Neuronal stem cell (in vitro differentiated cells): ENCODE measurements around the gene OR10A7.

Experiments used
- DNase-seq: peaks from one replicate; pipeline ENCODE4 v3.0.0-alpha.2; 2013; ENCODE audit warnings: low spot score
- H2AFZ ChIP-seq: one replicate; pipeline ENCODE4 v1.6.1; 2013; ENCODE audit warnings: mild to moderate bottlenecking, low read length, inconsistent platforms
- H2AK5ac ChIP-seq: 2 replicates; pipeline ENCODE4 v1.6.1; 2013; ENCODE audit warnings: low read depth, mild to moderate bottlenecking, inconsistent platforms, low read length, moderate library complexity, mixed read lengths
- H2BK120ac ChIP-seq: 2 replicates; pipeline ENCODE4 v1.6.1; 2013; ENCODE audit warnings: low read depth, mild to moderate bottlenecking, inconsistent platforms, low read length, moderate library complexity, mixed read lengths
- H2BK12ac ChIP-seq: one replicate; pipeline ENCODE4 v1.6.1; 2013; ENCODE audit warnings: low read length, inconsistent platforms
- H2BK15ac ChIP-seq: 2 replicates; pipeline ENCODE4 v1.6.1; 2013; ENCODE audit warnings: mild to moderate bottlenecking, low read length, inconsistent platforms, mixed read lengths
- H2BK5ac ChIP-seq: one replicate; pipeline ENCODE4 v1.6.1; 2013; ENCODE audit warnings: inconsistent platforms, mild to moderate bottlenecking, low read length, moderate library complexity
- H3K14ac ChIP-seq: one replicate; pipeline ENCODE4 v1.6.1; 2013; ENCODE audit warnings: low read length, inconsistent platforms
- H3K18ac ChIP-seq: 2 replicates; pipeline ENCODE4 v1.6.1; 2013; ENCODE audit warnings: low read length, inconsistent platforms
- H3K23ac ChIP-seq: 2 replicates; pipeline ENCODE4 v1.6.1; 2013; ENCODE audit warnings: low read depth, mild to moderate bottlenecking, mixed read lengths, low read length, inconsistent platforms; ENCODE audit not compliant: poor library complexity
- H3K27ac ChIP-seq: replicated peaks from 3 replicates; pipeline ENCODE4 v1.5.1; 2013; ENCODE audit warnings: low read length, inconsistent platforms
- H3K27me3 ChIP-seq, 3 experiments: 2 replicates each; pipeline ENCODE4 v1.6.1; 2013; ENCODE audit warnings: low read length in 3 of 3, mild to moderate bottlenecking in 2 of 3, inconsistent platforms in 1 of 3, low read depth in 1 of 3, mixed read lengths in 1 of 3, moderate library complexity in 1 of 3; ENCODE audit not compliant: control insufficient read depth in 3 of 3, insufficient read depth in 3 of 3
- H3K36me3 ChIP-seq, 2 donors: replicated peaks in 1 of 2; 2 replicates each; pipeline ENCODE4 v1.6.1; 2013; ENCODE audit warnings: low read length in 2 of 2; ENCODE audit not compliant: control insufficient read depth in 2 of 2, insufficient read depth in 2 of 2
- H3K4ac ChIP-seq: 2 replicates; pipeline ENCODE4 v1.6.1; 2013; ENCODE audit warnings: inconsistent platforms, mild to moderate bottlenecking, low read length, moderate library complexity
- H3K4me1 ChIP-seq, 2 donors: 1 replicate in 1 of 2; 2 replicates in 1 of 2; pipeline ENCODE4 v1.6.1; 2013; ENCODE audit warnings: low read length in 2 of 2, low read depth in 1 of 2; ENCODE audit not compliant: control insufficient read depth in 2 of 2, insufficient read depth in 1 of 2
- H3K4me2 ChIP-seq: one replicate; pipeline ENCODE4 v1.6.1; 2013; ENCODE audit warnings: mild to moderate bottlenecking, low read length, inconsistent platforms; ENCODE audit not compliant: insufficient read depth, poor library complexity, severe bottlenecking
- H3K4me3 ChIP-seq, 2 donors: 2 replicates each; pipeline ENCODE4 v1.5.1; 2013; ENCODE audit warnings: low read length in 2 of 2, mild to moderate bottlenecking in 2 of 2, inconsistent platforms in 1 of 2, moderate library complexity in 1 of 2
- H3K79me1 ChIP-seq: one replicate; pipeline ENCODE4 v1.6.1; 2013; ENCODE audit warnings: low read depth, mild to moderate bottlenecking, inconsistent platforms, low read length, moderate library complexity
- H3K9ac ChIP-seq: one replicate; pipeline ENCODE4 v1.6.1; 2013; ENCODE audit warnings: mild to moderate bottlenecking, low read depth, low read length, inconsistent platforms; ENCODE audit not compliant: poor library complexity
- H3K9me3 ChIP-seq, 2 donors: replicated peaks in 1 of 2; 2 replicates each; pipeline versions ENCODE3 to v1.6.1; 2013; ENCODE audit warnings: low read length in 2 of 2, mild to moderate bottlenecking in 2 of 2, inconsistent platforms in 1 of 2, low read depth in 1 of 2, mixed read lengths in 1 of 2, moderate library complexity in 1 of 2; ENCODE audit not compliant: control insufficient read depth in 2 of 2, insufficient read depth in 1 of 2
- H4K8ac ChIP-seq: one replicate; pipeline ENCODE4 v1.6.1; 2013; ENCODE audit warnings: low read depth, mild to moderate bottlenecking, inconsistent platforms, low read length, moderate library complexity
- H4K91ac ChIP-seq: one replicate; pipeline ENCODE4 v1.6.1; 2013; ENCODE audit warnings: low read length, low read depth, mild to moderate bottlenecking, inconsistent platforms; ENCODE audit not compliant: poor library complexity
- WGBS, 2 donors: extraction: QIAGEN DNeasy Blood & Tissue Kit; methylation state at CpG; one replicate each; pipeline ENCODE4 v1.1.7; 2013; ENCODE audit warnings: missing lambda C conversion rate in 2 of 2, mixed read lengths in 1 of 2; ENCODE audit not compliant: insufficient read length in 2 of 2, insufficient replicate concordance in 1 of 2; ENCODE audit errors: extremely low coverage in 2 of 2; 5-methylcytosine and 5-hydroxymethylcytosine counted together

OR10A7 gene

DNA sequence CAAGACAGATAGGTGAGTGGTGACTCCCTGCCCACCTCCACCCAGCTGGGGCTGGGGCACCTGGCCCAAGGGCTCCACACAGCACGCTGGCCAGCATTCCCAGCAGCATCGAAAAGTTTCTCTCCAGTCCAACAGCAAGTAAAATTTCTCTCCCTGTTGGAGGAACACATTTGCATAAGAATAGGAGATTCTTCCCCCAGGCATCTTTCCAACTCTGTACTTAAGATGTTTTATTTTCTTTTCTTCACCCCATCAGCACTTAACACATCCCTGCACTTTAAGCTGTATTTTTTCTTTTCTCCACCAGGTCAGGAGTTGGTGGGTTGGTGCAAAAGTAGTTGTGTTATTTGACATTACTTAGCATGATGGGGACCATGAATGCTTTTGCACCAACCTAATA, 47.4 kb upstream of the OR10A7 start:
- Histone ChIP-seq H4K8ac (no peak overlapping the region), H2BK5ac (no peak overlapping the region)
- no CpG with 5 or more reads among the region's 2 CpGs for WGBS, 2 donors

DNA sequence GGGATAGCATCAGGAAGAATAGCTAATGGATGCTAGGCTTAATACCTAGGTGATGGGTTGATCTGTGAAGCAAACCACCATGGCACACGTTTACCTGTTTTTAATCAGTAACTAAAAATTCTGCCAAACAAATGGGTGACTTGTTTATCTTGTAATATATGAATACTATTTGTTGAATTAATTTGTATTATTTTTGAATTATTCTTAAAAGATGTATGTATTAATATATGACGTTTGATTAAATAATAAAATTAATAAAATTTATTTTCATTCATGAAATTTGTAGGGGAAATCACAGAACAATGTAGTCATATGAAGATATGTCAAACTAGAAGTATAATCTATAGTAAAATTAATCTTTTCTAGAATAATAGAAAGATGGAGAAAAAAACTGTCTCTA, 32.3 kb upstream of the OR10A7 start:
- Histone ChIP-seq H3K79me1 (no peaks in the 10 kb centered on the region), H3K9me3 (no peaks in the 10 kb centered on the region), H3K23ac (no peak overlapping the region), H2AK5ac (no peak overlapping the region), H3K9ac (no peak overlapping the region), H3K36me3 (no peaks in the 10 kb centered on the region), H3K18ac (no peak overlapping the region), H2BK5ac (no peak overlapping the region), H3K4ac (no peak overlapping the region), H2BK12ac (no peak overlapping the region), H3K4me3 (no peak overlapping the region), H2AFZ (no peak overlapping the region), H3K14ac (no peak overlapping the region), H2BK120ac (no peak overlapping the region), H4K8ac (no peak overlapping the region), H3K27me3 (no peaks in the 10 kb centered on the region), H4K91ac (no peak overlapping the region), H3K4me1 (no peaks in the 10 kb centered on the region), H3K27ac (no peak overlapping the region), H2BK15ac (no peak overlapping the region), H3K4me2 (no peak overlapping the region)
- DNase-seq = no peak
- WGBS, 2 donors = no CpG with 5 or more reads among the region's 2 CpGs

More for the DNA sequence above, 47.4 kb upstream of the OR10A7 start:
- no peak overlapping the region for H3K4me3 ChIP-seq
- no peak overlapping the region for H2AK5ac ChIP-seq
- no peak overlapping the region for H3K4ac ChIP-seq
- no peak overlapping the region for H3K4me2 ChIP-seq
- no peak overlapping the region for H2BK120ac ChIP-seq
- H3K9me3 ChIP-seq = no peaks in the 10 kb centered on the region
- H3K4me1 ChIP-seq = no peaks in the 10 kb centered on the region
- no peaks in the 10 kb centered on the region for H3K27me3 ChIP-seq
- no peaks in the 10 kb centered on the region for H3K79me1 ChIP-seq
- H2BK12ac ChIP-seq = no peak overlapping the region
- H3K23ac ChIP-seq = no peak overlapping the region
- H2BK15ac ChIP-seq = no peak overlapping the region
- no peak for DNase-seq
- no peaks in the 10 kb centered on the region for H3K36me3 ChIP-seq
- H3K14ac ChIP-seq = no peak overlapping the region
- no peak overlapping the region for H3K18ac ChIP-seq
- H4K91ac ChIP-seq = no peak overlapping the region
- no peak overlapping the region for H3K27ac ChIP-seq
- H3K9ac ChIP-seq = no peak overlapping the region
- no peak overlapping the region for H2AFZ ChIP-seq

DNA sequence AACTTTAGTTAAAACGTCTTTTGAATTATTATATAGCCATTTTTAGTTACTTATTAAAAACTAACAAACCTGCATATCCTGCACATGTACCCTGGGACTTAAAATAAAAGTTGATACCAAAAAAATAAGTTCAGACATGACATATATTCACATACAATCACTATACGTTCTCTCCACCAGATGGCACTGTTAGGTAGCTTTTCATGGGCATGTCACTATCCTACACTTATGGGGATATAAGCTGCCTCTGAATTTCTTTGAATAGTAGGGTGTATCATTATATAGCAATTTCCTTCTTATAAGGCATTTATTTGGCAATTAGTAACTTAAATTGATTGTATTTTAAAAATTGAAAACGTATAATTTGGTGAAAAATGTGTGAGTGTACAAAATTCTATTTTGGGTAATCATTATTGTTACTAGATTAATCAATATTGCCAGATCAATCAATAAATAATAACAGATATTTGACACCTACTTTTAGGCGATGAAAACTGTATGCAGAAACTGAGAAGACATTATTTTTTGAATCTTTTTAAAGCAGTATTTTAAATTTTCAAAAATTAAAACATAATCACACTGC, 31.8 kb upstream of the OR10A7 start:
- Histone ChIP-seq H4K8ac (no peak overlapping the region), H3K27me3 (no peaks in the 10 kb centered on the region), H3K14ac (no peak overlapping the region), H2BK15ac (no peak overlapping the region), H3K4me1 (no peaks in the 10 kb centered on the region), H3K36me3 (no peaks in the 10 kb centered on the region), H3K79me1 (no peaks in the 10 kb centered on the region), H3K9ac (no peak overlapping the region), H3K18ac (no peak overlapping the region), H3K4me3 (no peak overlapping the region), H3K4me2 (no peak overlapping the region), H2BK120ac (no peak overlapping the region), H3K9me3 (no peaks in the 10 kb centered on the region), H3K23ac (no peak overlapping the region), H2AK5ac (no peak overlapping the region), H4K91ac (no peak overlapping the region), H3K27ac (no peak overlapping the region), H2BK12ac (no peak overlapping the region), H3K4ac (no peak overlapping the region), H2BK5ac (no peak overlapping the region), H2AFZ (no peak overlapping the region)
- peak; percentile 74 for DNase-seq
- WGBS, 2 donors = no CpG with 5 or more reads among the region's 4 CpGs

DNA sequence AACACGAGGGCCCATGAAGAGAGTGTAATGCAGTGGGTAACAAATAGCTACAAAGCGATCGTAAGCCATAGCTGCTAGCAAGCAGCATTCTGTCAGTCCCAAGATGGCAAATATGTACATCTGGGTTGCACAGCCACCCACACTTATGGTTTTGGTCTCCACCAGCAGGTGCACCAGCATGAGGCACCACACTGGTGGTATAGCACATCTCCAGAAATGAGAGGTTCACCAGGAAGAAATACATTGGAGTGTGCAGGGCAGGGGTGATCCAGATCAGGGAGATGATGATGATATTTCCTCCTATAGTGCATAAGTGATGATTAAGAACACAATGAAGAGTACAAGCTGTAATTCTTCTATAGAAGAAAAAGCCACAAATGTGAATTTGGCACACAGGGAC, 26.4 kb upstream of the OR10A7 start:
- Histone ChIP-seq H2AFZ (no peak overlapping the region), H2BK12ac (no peak overlapping the region), H3K36me3 (no peaks in the 10 kb centered on the region), H4K8ac (no peak overlapping the region), H2BK15ac (no peak overlapping the region), H3K4me1 (no peaks in the 10 kb centered on the region), H3K14ac (no peak overlapping the region), H2BK5ac (no peak overlapping the region), H3K4me3 (no peak overlapping the region), H2AK5ac (no peak overlapping the region), H3K79me1 (no peaks in the 10 kb centered on the region), H4K91ac (no peak overlapping the region), H3K27me3 (no peaks in the 10 kb centered on the region), H3K4ac (no peak overlapping the region), H3K18ac (no peak overlapping the region), H3K9me3 (no peaks in the 10 kb centered on the region), H3K9ac (no peak overlapping the region), H3K23ac (no peak overlapping the region), H2BK120ac (no peak overlapping the region), H3K4me2 (no peak overlapping the region), H3K27ac (no peak overlapping the region)
- no peak for DNase-seq
- no CpG with 5 or more reads among the region's 3 CpGs for WGBS, 2 donors
